GM12878 (cell line): Measurements from ENCODE around the gene ALOX12B.

Experiments
- BCL11A ChIP-seq: IDR thresholded peaks from 2 replicates; pipeline ENCODE4 v1.6.1; 2011; ENCODE audit warnings: low read depth, low read length
- BCL3 ChIP-seq: IDR thresholded peaks from 2 replicates; pipeline ENCODE4 v1.6.1; 2011; ENCODE audit warnings: borderline replicate concordance, low read depth, mild to moderate bottlenecking, moderate library complexity, low read length; ENCODE audit not compliant: insufficient read depth, poor library complexity, severe bottlenecking
- CTCF ChIP-seq, 3 experiments: IDR thresholded peaks in 2 of 3; conservative IDR thresholded peaks in 1 of 3; 2 replicates each; pipeline ENCODE4 v1.5.1; 2011; ENCODE audit warnings: low read depth in 3 of 3, low read length in 3 of 3, mild to moderate bottlenecking in 3 of 3, control low read depth in 2 of 3, moderate library complexity in 2 of 3, inconsistent platforms in 1 of 3, mixed read lengths in 1 of 3; ENCODE audit not compliant: control insufficient read depth in 2 of 3, insufficient read depth in 1 of 3; ENCODE audit errors: extremely low read depth in 1 of 3
- EP300 ChIP-seq, 2 experiments: fragments of 150-350 bp in 1 of 2; IDR thresholded peaks; 2 replicates each; pipeline ENCODE4 v1.6.1; 2011 to 2012; ENCODE audit warnings: low read depth in 2 of 2, low read length in 2 of 2, borderline replicate concordance in 1 of 2, improper control_type of control experiment in 1 of 2, inconsistent platforms in 1 of 2; ENCODE audit not compliant: control insufficient read depth in 1 of 2
- EZH2 ChIP-seq: IDR thresholded peaks from 2 replicates; pipeline ENCODE4 v1.6.1; 2012; ENCODE audit warnings: low read depth, mild to moderate bottlenecking, control low read depth, inconsistent platforms, low read length, borderline replicate concordance; ENCODE audit not compliant: control insufficient read depth
- MEF2A ChIP-seq: IDR thresholded peaks from 2 replicates; pipeline ENCODE4 v1.6.1; 2011; ENCODE audit warnings: low read depth, mild to moderate bottlenecking, low read length, moderate library complexity; ENCODE audit not compliant: insufficient read depth
- PML ChIP-seq: IDR thresholded peaks from 2 replicates; pipeline ENCODE4 v1.6.1; 2012; ENCODE audit warnings: low read length, inconsistent platforms
- POLR2A ChIP-seq: IDR thresholded peaks from 2 replicates; pipeline ENCODE4 v1.6.1; 2011; ENCODE audit warnings: low read depth, mild to moderate bottlenecking, low read length
- POLR2AphosphoS5 ChIP-seq: IDR thresholded peaks from 2 replicates; pipeline ENCODE4 v1.6.1; 2011; ENCODE audit warnings: mild to moderate bottlenecking, low read length, inconsistent platforms
- SP1 ChIP-seq: IDR thresholded peaks from one replicate; pipeline ENCODE4 v1.6.1; 2011; ENCODE audit warnings: low read depth, low read length
- USF1 ChIP-seq: IDR thresholded peaks from 2 replicates; pipeline ENCODE4 v1.6.1; 2011; ENCODE audit warnings: borderline replicate concordance, low read depth, mild to moderate bottlenecking, moderate library complexity, mixed read lengths, low read length; ENCODE audit not compliant: insufficient read depth; ENCODE audit errors: extremely low read length
- ZNF384 ChIP-seq: IDR thresholded peaks from 2 replicates; pipeline ENCODE4 v1.6.1; 2012; ENCODE audit warnings: low read depth, mild to moderate bottlenecking, low read length, improper control_type of control experiment, borderline replicate concordance
- TF ChIP-seq, protein P1 (sequence below): fragments of 450-650 bp; IDR thresholded peaks from 2 replicates; pipeline ENCODE4 v1.6.1; 2016; ENCODE audit warnings: mild to moderate bottlenecking
- TF ChIP-seq, protein P2 (sequence below): fragments of 450-650 bp; IDR thresholded peaks from 2 replicates; pipeline ENCODE4 v1.6.1; 2017; ENCODE audit warnings: mild to moderate bottlenecking, low read depth, inconsistent platforms; ENCODE audit not compliant: poor library complexity, severe bottlenecking

- no peak for TF ChIP-seq EZH2
- no peak for TF ChIP-seq PML
- TF ChIP-seq BCL11A = no peak
- TF ChIP-seq POLR2A = no peak
- no peak for TF ChIP-seq SP1
- no peak for TF ChIP-seq CTCF (IDR thresholded peaks at IDR 0.05 in 2 of 3, conservative IDR thresholded peaks at IDR 0.05 in 1 of 3; ENCODE audit: control insufficient read depth in 2 of 3, extremely low read depth in 1 of 3, insufficient read depth in 1 of 3, low read depth in 3 of 3, low read length in 3 of 3)
- no peak for TF ChIP-seq POLR2AphosphoS5
- no peak for TF ChIP-seq BCL3
- TF ChIP-seq, protein P1, sequence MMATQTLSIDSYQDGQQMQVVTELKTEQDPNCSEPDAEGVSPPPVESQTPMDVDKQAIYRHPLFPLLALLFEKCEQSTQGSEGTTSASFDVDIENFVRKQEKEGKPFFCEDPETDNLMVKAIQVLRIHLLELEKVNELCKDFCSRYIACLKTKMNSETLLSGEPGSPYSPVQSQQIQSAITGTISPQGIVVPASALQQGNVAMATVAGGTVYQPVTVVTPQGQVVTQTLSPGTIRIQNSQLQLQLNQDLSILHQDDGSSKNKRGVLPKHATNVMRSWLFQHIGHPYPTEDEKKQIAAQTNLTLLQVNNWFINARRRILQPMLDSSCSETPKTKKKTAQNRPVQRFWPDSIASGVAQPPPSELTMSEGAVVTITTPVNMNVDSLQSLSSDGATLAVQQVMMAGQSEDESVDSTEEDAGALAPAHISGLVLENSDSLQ = no peak
- no peak for TF ChIP-seq USF1
- no peak for TF ChIP-seq EP300 (IDR thresholded peaks at IDR 0.05; ENCODE audit: borderline replicate concordance in 1 of 2, control insufficient read depth in 1 of 2, low read depth in 2 of 2, low read length in 2 of 2)
- TF ChIP-seq, protein P2, sequence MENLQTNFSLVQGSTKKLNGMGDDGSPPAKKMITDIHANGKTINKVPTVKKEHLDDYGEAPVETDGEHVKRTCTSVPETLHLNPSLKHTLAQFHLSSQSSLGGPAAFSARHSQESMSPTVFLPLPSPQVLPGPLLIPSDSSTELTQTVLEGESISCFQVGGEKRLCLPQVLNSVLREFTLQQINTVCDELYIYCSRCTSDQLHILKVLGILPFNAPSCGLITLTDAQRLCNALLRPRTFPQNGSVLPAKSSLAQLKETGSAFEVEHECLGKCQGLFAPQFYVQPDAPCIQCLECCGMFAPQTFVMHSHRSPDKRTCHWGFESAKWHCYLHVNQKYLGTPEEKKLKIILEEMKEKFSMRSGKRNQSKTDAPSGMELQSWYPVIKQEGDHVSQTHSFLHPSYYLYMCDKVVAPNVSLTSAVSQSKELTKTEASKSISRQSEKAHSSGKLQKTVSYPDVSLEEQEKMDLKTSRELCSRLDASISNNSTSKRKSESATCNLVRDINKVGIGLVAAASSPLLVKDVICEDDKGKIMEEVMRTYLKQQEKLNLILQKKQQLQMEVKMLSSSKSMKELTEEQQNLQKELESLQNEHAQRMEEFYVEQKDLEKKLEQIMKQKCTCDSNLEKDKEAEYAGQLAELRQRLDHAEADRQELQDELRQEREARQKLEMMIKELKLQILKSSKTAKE = no peak
- TF ChIP-seq ZNF384 = no peak
- TF ChIP-seq MEF2A = no peak
Measured at GRCh38 chr17:8068736-8069586, 18.6 kb downstream of the ALOX12B start.
